Large intestine (tissue), 3 donors: ENCODE data around the gene RAC3. TPM values are rescaled to one million over a fixed set of nuclear protein-coding genes. Genes with fewer than 3 reads are reported as not detected.

Experiments used
- DNase-seq, 2 donors: peaks; one replicate each; pipeline versions ENCODE4 v3.0.0 to v3.0.0-alpha.2; 2013
- H3K27ac ChIP-seq: one replicate; pipeline ENCODE4 v1.5.1; 2013; ENCODE audit warnings: low read length
- H3K27me3 ChIP-seq: 2 replicates; pipeline ENCODE4 v1.6.1; 2013; ENCODE audit warnings: low read length; ENCODE audit not compliant: control insufficient read depth, insufficient read depth
- H3K36me3 ChIP-seq: 2 replicates; pipeline ENCODE4 v1.6.1; 2013; ENCODE audit warnings: low read length; ENCODE audit not compliant: control insufficient read depth, insufficient read depth
- H3K4me1 ChIP-seq: one replicate; pipeline ENCODE4 v1.6.1; 2013; ENCODE audit warnings: low read length; ENCODE audit not compliant: control insufficient read depth, insufficient read depth
- H3K4me3 ChIP-seq: one replicate; pipeline ENCODE4 v1.5.1; 2013; ENCODE audit warnings: low read length
- H3K9me3 ChIP-seq: one replicate; pipeline ENCODE4 v1.6.1; 2013; ENCODE audit warnings: mild to moderate bottlenecking, low read depth, low read length, moderate library complexity; ENCODE audit not compliant: control insufficient read depth
- WGBS: methylation state at CpG from one replicate; pipeline ENCODE4 v1.1.5; 2013; ENCODE audit warnings: low lambda C conversion rate; ENCODE audit not compliant: insufficient coverage; 5-methylcytosine and 5-hydroxymethylcytosine counted together
- polyA plus RNA-seq: library from polyadenylated mRNA; unstranded; fragments of 120-200 nt; gene quantifications from one replicate; pipeline ENCODE4 v1.2.1, GENCODE V29; 2013

Gene RAC3
- polyA plus RNA-seq, 1 donor, result 10.1 TPM

DNA sequence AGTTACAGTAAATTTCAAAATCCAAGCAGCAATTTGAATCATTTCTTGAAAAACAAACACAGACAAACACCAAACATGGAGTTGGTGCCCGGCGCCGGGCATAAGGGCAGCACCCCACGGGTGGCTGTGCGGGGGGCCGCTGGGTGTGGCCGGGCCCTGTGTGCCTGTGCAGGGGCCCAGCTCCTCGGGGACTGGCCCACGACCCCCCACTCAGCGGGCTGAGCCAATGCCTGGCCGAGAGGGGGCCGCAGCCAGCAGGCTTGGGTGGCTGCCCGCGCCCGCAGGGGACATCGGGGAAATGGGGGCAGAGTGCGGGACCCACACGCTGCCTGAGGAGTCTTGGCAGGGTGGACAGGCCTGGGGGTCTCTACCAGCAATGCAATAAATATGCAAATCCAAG, 47.0 kb downstream of the RAC3 start:
- no peak overlapping the region for H3K27ac ChIP-seq
- DNase-seq, result no peak
- H3K9me3 ChIP-seq, result peaks cover 4% of the 10 kb centered on the region
- no peaks in the 10 kb centered on the region for H3K27me3 ChIP-seq
- peaks cover 3% of the 10 kb centered on the region for H3K4me1 ChIP-seq
- WGBS, result no CpG with 5 or more reads among the region's 18 CpGs
- no peak overlapping the region for H3K4me3 ChIP-seq
- peaks cover 40% of the 10 kb centered on the region for H3K36me3 ChIP-seq

DNA sequence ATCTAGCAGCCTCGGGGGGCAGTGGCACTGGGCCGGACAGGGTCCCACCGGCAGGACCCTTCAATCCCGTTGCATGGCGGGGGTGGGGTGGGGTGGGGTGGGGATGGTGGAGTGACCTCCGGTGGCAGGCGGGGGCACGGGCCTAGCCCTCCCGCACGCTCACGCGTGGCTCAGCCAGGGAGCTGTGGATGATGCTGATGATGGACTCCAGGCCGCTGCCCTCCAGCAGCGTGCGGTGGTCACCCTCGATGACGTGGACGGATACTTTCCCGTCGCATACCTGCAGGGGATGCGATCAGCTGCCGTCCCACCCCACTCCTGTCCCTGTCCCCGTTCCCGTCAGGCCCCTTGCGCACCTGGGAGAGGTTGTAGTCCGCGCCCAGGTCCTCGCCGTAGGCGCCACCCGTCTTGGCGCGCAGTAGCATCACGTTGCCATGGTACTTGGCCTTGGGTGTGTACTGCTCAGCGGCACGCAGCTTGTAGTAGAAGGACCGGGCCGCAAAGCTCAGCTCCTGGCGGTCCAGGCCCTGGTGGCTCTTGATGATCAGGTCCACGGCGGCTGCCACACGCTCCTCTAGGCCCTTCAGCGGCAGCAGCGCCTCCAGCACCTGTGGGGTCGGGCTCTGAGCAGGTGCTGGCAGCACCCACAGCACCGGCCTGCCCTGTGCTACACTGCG, 47.7 kb downstream of the RAC3 start:
- H3K36me3 ChIP-seq, result peaks cover 46% of the 10 kb centered on the region
- no peak overlapping the region for H3K4me3 ChIP-seq
- H3K9me3 ChIP-seq, result peaks cover 4% of the 10 kb centered on the region
- no peak for DNase-seq
- no peak overlapping the region for H3K27ac ChIP-seq
- no CpG with 5 or more reads among the region's 47 CpGs for WGBS
- no peaks in the 10 kb centered on the region for H3K27me3 ChIP-seq
- H3K4me1 ChIP-seq, result peaks cover 3% of the 10 kb centered on the region

DNA sequence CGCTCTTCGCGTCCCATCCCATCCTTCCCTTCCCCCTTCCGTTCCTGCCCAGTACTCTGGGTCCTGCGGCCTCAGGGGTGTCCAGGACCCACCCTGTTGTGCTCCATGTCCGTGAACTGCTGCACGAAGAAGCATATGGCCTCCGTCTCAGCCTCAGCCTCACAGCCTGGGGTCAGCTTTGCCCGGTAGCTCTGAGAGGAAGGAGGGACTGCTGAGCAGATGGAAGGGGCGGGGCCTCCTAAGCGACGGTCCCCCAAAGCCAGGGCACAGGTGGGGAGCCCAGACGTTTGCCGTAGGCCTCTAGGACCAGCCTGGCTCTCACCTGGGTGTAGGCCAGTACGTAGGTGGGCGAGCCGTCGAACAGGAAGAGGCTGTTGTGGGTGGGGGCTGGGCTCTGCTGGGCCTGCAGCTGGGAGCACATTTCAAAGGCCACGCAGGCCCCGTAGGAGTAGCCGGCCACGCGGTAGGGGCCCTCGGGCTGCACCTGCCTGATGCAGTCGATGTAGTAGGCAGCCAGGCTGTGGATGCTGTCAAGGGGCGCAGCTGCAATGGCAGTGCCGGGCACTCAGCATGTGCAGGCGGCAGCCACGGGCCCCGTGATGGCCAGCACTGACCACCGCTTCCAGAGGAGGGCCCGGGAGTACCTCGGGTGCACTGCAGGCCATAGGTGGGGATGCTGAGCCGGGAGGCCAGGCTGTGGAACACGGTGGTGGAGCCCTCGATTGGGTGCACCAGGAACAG, 48.7 kb downstream of the RAC3 start:
- no peak overlapping the region for H3K27ac ChIP-seq
- no peak overlapping the region for H3K4me3 ChIP-seq
- H3K27me3 ChIP-seq, result no peaks in the 10 kb centered on the region
- peaks cover 4% of the 10 kb centered on the region for H3K9me3 ChIP-seq
- WGBS, result no CpG with 5 or more reads among the region's 36 CpGs
- peaks cover 3% of the 10 kb centered on the region for H3K4me1 ChIP-seq
- H3K36me3 ChIP-seq, result peaks cover 56% of the 10 kb centered on the region
- DNase-seq, result no peak

DNA sequence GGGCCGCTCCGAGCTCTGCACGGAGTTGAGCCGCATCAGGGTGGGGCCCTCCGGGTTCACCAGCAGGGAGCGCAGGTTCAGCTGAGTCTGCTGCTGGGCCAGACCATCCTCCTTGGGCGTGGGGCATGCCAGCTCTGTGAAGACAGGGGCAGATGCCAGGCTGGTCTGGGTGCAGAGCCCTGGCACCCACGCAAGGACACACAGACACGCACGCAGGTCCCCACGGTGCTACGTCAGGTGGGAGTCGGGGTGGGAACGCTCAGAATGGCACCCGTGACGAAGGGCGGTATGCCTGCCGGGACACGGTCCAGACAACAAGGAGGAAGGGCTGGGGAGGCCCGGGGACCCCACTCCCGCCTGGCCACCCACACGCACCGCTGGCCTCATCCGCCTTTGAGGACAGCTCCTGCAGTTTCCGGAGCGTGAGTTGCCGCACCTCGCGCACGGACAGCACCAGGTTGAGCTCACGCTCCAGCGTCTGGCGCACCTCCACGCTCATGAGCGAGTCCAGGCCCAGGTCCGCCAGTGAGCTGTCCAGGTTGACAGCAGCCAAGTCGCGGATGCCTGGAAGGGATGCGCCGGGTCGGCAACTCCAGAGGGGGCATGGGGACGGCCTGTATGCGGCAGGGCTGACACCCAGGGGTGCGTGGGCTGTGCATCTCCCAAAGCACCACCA, 49.4 kb downstream of the RAC3 start:
- Histone ChIP-seq H3K36me3 (peaks cover 63% of the 10 kb centered on the region), H3K27ac (no peak overlapping the region), H3K4me1 (peaks cover 3% of the 10 kb centered on the region), H3K4me3 (no peak overlapping the region), H3K27me3 (no peaks in the 10 kb centered on the region), H3K9me3 (peaks cover 4% of the 10 kb centered on the region)
- whole genome bisulfite sequencing, result no CpG with 5 or more reads among the region's 44 CpGs
- no peak for DNase-seq

DNA sequence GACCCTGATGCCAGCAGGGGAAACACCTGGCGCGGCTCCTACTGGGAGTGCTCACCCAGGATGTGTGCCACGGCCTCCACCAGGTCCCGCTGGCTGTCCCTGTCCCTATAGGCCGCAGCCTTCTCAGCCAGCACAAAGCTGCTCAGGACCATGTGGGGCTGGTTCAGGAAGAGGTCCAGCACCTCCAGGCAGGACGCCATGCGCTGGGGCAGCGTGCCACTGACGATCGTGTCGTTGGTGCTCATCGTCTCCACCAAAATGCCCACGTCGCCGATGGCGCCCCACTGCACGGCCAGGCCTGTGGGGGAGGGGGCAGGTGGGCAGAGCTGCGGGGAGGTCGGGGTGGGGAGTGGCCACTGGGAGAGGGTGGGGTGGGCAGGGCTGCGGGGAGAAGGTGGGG, 50.1 kb downstream of the RAC3 start:
- H3K4me1 ChIP-seq, result peaks cover 3% of the 10 kb centered on the region
- H3K27me3 ChIP-seq, result no peaks in the 10 kb centered on the region
- no CpG with 5 or more reads among the region's 20 CpGs for WGBS
- no peak overlapping the region for H3K27ac ChIP-seq
- peaks cover 4% of the 10 kb centered on the region for H3K9me3 ChIP-seq
- H3K36me3 ChIP-seq, result peaks cover 69% of the 10 kb centered on the region
- no peak overlapping the region for H3K4me3 ChIP-seq
- no peak for DNase-seq

DNA sequence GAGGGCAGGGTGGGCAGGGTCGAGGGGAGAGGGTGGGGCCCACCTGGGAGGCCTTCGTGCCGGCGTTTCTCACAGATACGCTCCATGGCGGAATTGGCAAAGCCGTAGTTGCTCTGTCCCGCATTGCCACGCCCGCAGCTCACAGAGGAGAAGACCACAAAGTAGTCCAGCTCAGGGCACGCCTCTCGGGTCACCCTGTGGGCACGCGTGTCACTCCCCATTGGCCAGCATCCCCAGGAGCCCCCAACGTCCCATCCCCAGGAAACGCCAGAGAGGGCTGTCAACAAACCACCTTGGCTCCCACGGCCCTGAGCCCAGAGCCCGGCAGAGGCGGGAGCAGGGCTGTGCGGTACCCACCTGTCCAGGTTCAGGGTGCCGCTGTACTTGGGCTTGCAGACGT, 50.5 kb downstream of the RAC3 start:
- no peaks in the 10 kb centered on the region for H3K27me3 ChIP-seq
- H3K9me3 ChIP-seq, result peaks cover 4% of the 10 kb centered on the region
- no CpG with 5 or more reads among the region's 22 CpGs for WGBS
- H3K4me3 ChIP-seq, result no peak overlapping the region
- no peak for DNase-seq
- no peak overlapping the region for H3K27ac ChIP-seq
- peaks cover 73% of the 10 kb centered on the region for H3K36me3 ChIP-seq
- peaks cover 3% of the 10 kb centered on the region for H3K4me1 ChIP-seq

DNA sequence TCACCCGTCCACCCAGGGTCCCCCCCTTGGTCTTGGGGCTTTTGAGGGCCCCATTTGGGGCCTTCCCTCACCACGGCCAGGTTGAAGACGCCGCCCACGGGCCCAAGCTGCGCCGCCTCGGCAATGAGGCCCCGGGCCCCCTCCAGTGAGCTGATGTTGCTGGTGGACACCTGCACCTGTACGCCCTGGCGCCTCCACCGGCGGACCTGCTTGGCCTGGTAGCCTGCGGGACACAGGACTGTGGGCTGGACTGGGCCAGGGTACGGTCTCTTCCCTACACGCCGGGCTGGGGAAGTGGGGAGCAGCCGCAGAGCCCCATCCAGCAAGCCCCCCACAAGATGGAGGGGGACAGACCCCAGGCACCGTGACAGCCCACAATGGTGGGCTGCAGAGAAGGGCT, 51.0 kb downstream of the RAC3 start:
- H3K4me1 ChIP-seq, result peaks cover 3% of the 10 kb centered on the region
- WGBS, result no CpG with 5 or more reads among the region's 19 CpGs
- H3K27me3 ChIP-seq, result no peaks in the 10 kb centered on the region
- peaks cover 78% of the 10 kb centered on the region for H3K36me3 ChIP-seq
- H3K27ac ChIP-seq, result no peak overlapping the region
- DNase-seq, result no peak
- no peak overlapping the region for H3K4me3 ChIP-seq
- peaks cover 4% of the 10 kb centered on the region for H3K9me3 ChIP-seq

DNA sequence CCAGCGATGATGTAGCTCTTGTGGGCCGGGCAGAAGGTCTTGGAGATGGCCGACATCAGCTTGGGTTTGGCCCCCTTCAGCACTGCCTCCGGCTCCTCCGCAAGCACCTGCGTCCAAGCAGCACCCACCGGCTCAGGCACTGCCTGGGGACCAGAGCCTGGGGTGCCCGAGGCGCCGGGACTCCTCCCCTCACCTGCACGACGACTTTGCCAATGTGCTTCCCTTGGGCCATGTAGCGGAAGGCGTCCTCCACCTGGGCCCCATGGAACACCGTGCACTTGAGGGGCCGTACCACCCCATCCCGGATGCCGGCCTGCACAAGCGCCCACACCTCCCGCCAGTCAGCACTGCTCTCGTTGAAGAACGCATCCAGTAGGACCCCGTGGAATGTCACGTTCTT, 51.5 kb downstream of the RAC3 start:
- peaks cover 82% of the 10 kb centered on the region for H3K36me3 ChIP-seq
- H3K4me1 ChIP-seq, result no peaks in the 10 kb centered on the region
- no peak overlapping the region for H3K4me3 ChIP-seq
- H3K27me3 ChIP-seq, result no peaks in the 10 kb centered on the region
- no peak overlapping the region for H3K27ac ChIP-seq
- H3K9me3 ChIP-seq, result peaks cover 4% of the 10 kb centered on the region
- WGBS, result no CpG with 5 or more reads among the region's 24 CpGs
- DNase-seq, result no peak

Other genes starting within 250 kb of the RAC3 start
- 2.5 TPM for gene GCGR, start 227.5 kb upstream of the RAC3 start, polyA plus RNA-seq
- 60.9 TPM for gene MCRIP1, start 198.4 kb upstream of the RAC3 start, polyA plus RNA-seq
- 0.21 TPM for gene PPP1R27, start 196.6 kb upstream of the RAC3 start, polyA plus RNA-seq
- gene P4HB, start 171.1 kb upstream of the RAC3 start, polyA plus RNA-seq, result 737 TPM
- 203 TPM for gene ARHGDIA, start 160.3 kb upstream of the RAC3 start, polyA plus RNA-seq
- gene ALYREF, start 140.1 kb upstream of the RAC3 start, polyA plus RNA-seq, result 59.0 TPM
- 79.6 TPM for gene ANAPC11, start 140.0 kb upstream of the RAC3 start, polyA plus RNA-seq
- 0.39 TPM for gene NPB, start 129.4 kb upstream of the RAC3 start, polyA plus RNA-seq
- gene PCYT2, start 120.3 kb upstream of the RAC3 start, polyA plus RNA-seq, result 33.8 TPM
- 25.2 TPM for gene SIRT7, start 113.5 kb upstream of the RAC3 start, polyA plus RNA-seq
- gene MAFG, start 103.9 kb upstream of the RAC3 start, polyA plus RNA-seq, result 21.1 TPM
- gene PYCR1, start 94.4 kb upstream of the RAC3 start, polyA plus RNA-seq, result 24.5 TPM
- gene MYADML2, start 84.4 kb upstream of the RAC3 start, polyA plus RNA-seq, result 0.07 TPM
- gene NOTUM, start 70.5 kb upstream of the RAC3 start, polyA plus RNA-seq, result 4.1 TPM
- gene ASPSCR1, start 54.0 kb upstream of the RAC3 start, polyA plus RNA-seq, result 24.9 TPM
- gene CENPX, start 8.8 kb upstream of the RAC3 start, polyA plus RNA-seq, result 48.0 TPM
- 14.4 TPM for gene LRRC45, start 8.4 kb upstream of the RAC3 start, polyA plus RNA-seq
- gene DCXR, start 6.0 kb downstream of the RAC3 start, polyA plus RNA-seq, result 44.1 TPM
- gene RFNG, start 20.1 kb downstream of the RAC3 start, polyA plus RNA-seq, result 42.1 TPM
- gene GPS1, start 20.2 kb downstream of the RAC3 start, polyA plus RNA-seq, result 97.1 TPM
- 90.4 TPM for gene DUS1L, start 34.1 kb downstream of the RAC3 start, polyA plus RNA-seq
- 34.7 TPM for gene FASN, start 66.6 kb downstream of the RAC3 start, polyA plus RNA-seq
- gene CCDC57, start 181.2 kb downstream of the RAC3 start, polyA plus RNA-seq, result 45.6 TPM
- 19.5 TPM for gene SLC16A3, start 197.4 kb downstream of the RAC3 start, polyA plus RNA-seq
- gene CSNK1D, start 242.0 kb downstream of the RAC3 start, polyA plus RNA-seq, result 147 TPM